GM19455 (cell line): Measurements from ENCODE around the gene CTTNBP2NL.
"Not testable (repeated sequence)": the region's sequence is repeated elsewhere in the genome, so short reads cannot be mapped to it uniquely, and the experiment has no call there.

ENCODE experiments used
- ATAC-seq: cut with Tn5 transposase; IDR thresholded peaks from one replicate; pipeline ENCODE4 v1.9.1; 2021; ENCODE audit not compliant: unreplicated experiment

CTTNBP2NL gene

DNA sequence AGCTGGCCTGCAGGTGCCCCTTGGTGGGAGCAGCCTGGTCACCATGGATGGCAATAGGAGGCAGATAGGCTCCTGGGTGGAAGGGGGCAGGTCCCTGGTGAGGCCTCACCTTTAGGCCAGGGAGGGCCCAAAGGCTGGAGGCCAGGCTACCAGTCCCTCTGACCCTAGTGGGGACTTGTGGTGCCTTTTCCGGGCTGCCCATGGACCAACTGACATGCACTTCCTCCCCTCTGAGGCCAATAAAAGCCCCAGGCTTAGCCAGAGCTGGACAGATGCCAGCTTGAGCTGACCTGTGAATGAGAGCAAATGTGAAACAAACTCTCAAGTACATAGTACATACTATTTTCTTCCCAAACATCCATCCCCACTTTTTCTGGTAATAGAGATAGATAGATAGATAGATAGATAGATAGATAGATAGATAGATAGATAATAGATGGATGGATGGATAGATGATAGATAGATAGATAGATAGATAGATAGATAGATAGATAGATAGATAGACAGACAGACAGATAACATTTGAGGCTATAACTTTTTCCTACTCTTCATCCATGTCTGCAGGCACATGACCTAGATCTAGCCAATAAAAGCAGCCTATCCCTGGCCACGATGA, 9.2 kb upstream of the CTTNBP2NL start:
- no peak for ATAC-seq

DNA sequence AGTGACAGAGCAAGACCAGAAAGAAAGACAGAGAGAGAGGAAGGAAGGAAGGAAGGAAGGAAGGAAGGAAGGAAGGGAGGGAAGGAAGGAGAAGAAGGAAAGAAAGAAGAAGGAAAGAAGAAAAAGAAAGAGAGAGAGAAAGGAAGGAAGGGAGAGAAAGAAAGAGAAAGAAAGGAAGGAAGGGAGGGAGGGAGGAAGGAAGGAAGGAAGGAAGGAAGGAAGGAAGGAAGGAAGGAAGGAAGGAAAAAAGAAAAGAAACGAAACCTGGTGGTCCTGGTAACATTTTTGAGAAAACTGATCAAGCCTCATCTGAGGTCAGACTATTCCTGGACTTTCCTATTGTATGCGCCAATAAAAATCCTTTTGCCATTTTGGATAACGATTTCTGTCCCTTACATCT, 8.2 kb upstream of the CTTNBP2NL start:
- no peak for ATAC-seq

DNA sequence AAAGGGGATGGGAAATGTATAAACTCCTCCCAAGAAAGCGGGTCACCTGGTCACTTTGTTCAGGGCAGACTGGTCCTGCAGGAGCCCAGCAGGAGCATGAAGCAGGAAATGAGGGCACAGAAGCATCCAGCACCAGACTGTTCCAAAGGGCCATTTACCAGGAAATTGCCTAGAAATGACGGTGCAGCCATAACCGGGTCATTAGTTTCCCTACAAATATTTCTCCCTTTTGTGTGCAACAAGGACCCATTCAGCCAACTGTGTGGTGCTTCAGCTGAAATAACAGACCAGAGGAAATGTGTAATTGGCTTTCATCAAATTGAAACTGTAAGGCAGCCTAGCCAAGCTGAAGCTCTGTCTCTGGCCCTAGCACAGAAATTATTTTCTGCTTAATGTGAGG, 7.6 kb upstream of the CTTNBP2NL start:
- no peak for ATAC-seq

DNA sequence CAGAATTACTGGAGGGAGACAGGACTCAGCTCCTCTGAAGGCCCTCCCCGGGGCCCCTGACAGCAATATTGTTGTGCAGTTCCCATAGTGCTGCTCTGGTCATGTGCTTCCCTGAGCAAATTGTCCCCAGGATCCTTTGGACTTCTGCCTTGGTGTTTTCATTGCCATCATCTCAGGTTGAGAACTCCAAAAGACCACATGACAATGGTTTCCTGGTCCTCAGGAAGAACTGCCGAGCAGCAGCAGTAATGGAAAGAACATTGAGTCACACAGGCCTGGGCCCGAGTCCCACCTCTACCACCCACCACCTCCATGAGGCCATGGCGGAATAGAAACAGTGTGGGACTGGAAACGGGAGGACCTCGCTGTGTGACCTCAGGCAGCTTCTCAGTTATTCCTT, 6.3 kb upstream of the CTTNBP2NL start:
- ATAC-seq = no peak

DNA sequence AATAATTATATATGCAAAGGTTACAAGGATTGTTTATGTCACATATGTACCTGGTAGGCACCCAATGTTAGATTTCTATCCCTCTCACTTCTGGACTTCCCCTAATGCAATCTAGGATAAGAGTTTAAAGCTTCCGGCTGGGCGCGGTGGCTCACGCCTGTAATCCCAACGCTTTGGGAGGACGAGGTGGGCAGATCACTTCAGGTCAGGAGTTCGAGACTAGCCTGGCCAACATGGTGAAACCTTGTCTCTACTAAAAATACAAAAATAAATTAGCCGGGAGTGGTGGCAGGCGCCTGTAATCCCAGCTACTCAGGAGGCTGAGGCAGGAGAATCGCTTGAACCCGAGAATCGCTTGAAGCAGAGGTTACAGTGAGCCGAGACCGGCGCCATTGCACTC, 5.7 kb upstream of the CTTNBP2NL start:
- ATAC-seq = not testable (repeated sequence)

DNA sequence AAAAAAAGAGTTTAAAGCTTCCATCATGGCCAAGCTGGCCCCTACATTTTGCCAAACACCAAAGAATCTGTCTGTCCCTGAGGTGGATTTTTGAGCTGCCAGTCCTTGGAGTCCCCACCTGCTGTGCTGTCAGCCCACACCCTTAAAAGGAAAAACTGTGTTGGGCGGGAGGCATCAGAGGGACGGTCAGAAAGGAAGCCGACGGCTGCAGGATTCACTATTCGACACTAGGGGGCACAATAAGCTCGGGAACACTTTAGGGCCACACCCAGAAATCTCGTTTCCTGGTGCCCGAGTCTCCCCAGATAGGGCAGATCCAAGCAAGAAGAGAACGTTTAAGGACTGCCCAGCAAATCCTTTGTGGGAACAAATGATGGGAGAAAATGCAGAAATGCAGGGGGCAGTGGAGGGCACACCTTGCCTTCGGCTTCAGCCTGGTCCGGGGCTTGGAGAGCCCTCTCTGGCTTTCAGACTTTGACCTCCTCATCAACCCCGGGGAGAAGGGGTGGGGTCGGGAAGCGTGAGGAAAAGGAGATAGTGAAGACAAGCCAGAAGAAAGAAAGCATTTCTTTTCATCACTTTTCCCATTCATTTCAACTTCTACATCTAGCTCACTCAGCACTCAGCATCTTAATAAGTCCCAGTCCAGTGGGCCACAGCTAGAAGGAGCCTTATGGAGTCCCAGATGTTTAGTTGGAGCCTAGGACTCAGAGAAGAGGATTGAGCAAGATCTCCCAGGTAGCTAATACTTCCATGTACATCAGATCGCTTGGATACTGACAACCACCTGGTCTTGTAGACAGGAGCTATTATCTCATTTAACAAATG, 5.0 kb upstream of the CTTNBP2NL start:
- peak; percentile 52 for ATAC-seq

DNA sequence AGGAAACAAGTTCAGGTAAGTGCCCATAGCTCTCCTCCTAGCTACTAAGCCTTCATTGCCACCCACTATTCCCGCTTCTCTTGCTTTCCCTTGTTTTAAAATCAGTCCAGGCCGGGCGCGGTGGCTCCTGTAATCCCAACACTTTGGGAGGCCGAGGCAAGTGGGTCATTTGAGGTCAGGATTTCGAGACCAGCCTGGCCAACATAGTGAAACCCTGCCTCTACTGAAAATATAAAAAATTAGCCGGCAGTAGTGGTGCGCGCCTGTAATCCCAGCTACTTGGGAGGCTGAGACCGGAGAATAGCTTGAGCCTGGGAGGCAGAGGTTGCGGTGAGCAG, 4.4 kb upstream of the CTTNBP2NL start:
- no peak for ATAC-seq

DNA sequence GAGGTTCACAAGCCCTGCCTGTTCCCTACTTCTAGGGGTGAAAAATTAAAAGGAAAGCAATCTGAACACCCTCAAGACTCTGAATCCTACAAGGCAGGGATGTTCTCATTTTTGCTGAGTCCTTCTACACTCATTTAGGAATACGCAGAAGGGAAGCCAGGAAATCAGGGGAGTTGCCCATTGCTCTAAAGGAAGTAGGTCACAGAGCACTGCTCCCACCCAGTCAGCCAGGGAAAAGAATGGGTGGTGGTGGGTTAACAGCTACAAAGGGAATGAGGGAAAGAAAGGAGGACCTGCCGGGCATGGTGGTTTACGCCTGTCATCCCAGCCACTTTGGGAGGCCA, 2.4 kb upstream of the CTTNBP2NL start:
- ATAC-seq = no peak

DNA sequence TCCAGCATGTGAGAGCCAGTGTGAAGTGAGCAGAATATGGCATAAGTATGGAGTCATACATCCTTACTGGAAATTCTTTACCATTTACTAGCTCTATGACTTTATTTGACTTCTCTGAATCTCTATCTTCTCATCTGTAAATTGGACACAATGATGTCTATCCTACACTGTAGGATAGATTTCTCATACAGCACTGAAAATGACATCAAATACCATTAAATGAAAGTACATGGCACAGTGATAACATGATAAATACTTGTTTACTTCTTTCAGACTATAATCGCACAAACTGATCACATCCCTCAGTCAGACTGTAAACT, 1.3 kb upstream of the CTTNBP2NL start:
- no peak for ATAC-seq

DNA sequence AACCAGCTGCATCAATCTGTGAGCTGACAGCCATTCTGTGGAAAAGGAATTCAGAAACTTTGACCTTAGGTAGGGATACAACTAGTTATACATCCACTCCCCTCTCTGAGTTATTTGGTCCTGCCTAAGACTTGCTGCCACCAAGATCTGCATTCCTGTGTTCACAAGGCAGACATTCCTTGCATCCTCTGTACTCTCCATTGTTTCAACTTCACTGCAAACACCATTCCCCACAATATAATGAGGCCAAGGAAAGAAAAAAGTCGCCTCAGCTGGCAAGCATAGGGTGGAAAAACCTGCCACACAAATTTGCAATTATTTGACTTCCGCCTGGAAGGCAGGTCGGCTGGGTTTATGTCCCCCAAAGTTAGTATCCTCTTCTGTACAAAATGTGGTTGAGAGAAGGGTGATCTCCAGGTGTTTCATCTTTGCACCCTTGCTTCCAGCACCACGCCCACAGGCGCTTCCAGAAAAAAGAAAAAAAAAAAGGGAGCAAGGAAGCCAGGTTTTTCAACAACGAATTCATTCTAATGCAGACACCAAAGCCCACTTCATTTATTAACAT, 676 bp upstream of the CTTNBP2NL start:
- ATAC-seq = no peak

DNA sequence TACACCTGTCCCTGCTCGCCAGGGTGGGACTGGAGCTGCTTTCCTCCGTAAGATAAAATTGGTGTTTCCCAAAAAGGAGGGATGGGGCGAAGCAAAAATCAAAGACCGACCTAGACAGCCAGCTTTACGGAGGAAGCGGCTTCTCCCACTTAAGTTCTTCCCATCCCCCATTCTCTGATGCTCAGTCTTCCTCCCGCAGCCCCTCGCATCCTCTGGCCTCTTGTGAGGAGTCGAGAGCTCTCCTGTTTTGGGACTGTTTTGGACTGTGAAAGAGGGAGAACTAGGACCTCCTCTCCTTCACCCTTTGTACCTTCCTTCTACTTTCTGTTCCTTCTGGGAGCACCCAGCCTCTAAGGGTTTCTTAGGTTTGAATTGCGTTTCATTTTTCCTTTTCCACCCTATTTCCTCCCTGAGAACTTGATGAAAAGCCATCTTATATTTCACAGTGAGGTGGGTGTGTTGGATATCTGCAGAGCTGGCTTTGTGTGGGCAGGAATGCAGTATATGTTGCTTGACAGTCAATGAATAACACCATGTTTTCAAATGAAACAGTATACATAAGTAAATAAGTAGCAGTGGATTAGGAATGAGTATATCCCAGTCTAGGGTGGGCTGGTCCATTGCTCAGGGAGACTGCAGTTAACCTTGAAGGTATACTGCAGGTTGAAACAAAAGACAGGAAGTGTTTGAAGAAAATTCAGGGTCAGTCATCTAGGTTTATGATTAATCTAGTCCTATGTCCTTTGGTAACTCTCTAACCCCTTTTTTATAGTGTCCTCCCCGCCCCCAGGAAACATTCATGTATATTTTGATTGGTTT, 848 bp downstream of the CTTNBP2NL start:
- ATAC-seq = no peak

DNA sequence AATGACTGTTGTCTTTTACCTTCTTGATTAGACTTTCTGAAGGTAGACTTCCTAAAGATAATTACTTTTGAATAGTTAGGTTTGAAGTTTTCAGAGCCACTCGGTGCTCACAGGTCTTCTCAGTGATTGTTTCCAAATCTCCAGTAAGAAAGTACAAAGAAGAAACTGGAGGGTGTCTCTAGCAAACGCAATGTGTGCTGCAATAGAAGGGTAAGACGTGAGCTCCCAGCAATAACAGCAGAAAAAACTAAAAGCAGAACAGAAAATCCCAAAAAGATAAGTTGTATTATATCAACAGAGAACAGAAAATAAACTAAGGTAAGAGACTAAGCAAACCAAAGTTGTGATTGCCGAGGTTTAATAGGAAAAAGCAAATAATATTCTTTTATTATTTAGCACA, 1.8 kb downstream of the CTTNBP2NL start:
- ATAC-seq = no peak

DNA sequence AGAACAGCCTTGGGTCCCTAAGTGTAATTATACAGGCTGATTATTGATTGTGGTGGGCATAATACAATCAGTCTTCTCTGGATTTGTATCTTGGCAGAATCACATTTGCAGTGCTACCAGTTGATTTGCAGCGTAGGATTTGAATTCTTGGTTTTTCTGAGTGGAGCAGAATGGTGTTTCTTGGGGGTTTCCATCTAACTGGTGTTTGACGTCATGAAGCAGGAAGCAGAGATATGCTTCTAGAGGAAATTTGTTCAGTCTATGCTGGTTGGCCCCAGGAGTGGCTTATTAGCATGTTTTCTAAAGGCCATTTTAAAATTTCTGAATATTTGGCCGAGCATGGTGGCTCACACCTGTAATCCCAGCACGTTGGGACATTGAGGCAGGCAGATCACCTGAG, 3.4 kb downstream of the CTTNBP2NL start:
- ATAC-seq = no peak

DNA sequence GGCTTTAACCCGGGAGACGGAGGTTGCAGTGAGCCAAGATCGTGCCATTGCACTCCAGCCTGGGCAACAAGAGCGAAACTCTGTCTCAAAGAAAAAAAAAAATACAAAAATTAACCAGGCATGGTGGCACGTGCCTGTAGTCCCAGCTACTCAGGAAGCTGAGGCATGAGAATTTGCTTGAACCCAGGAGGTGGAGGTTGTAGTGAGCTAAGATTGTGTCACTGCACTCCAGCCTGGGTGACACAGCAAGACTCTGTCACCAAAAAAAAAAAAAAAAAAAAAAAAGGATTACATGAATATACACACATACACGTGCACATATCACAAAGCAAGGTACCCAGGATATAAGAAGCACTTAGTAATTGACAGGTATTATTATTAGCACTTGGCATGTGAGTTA, 4.7 kb downstream of the CTTNBP2NL start:
- not testable (repeated sequence) for ATAC-seq

DNA sequence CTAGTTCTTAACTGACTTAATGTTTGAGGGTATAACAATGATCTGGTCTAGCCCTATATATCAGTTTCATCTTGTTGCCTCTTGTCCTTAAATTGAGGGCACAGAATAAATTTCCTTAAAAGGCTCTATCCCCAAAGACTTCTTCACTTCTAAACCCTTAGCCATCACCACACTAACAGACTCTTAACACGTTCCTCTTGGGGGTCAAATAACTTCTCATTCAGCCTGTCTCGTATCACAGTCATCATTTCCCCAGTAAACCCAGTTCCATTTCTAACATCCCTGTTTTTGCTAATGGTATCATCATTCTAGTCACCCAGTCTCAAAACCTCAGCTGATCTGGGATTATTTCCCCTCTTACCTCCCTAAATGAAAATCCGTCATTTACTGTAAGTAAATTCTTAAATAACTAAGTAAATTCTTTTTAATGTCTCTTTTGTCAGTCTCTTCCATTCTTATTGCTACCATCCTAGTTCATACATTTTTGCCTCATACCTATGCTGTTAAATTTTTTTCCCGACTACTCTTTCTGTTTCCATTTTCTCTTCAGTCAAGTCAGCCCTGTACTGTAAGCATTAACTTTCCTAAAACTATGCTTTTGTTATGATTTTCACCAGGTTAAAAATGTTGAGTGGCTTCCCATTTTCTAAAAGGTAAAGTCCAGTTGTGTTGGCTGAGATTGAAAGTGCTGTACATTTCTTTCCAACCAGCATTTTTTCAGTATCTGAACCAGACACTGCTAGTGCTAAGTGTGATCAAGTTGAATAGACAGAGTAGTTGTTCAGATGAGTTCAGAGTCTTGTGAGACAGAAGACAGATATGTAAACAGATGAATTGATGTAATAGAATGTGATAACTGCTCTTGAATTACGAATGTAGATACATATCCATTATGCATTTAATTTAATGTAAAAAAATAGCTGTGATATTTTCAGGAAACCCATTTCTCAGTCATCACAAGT, 6.9 kb downstream of the CTTNBP2NL start:
- no peak for ATAC-seq

DNA sequence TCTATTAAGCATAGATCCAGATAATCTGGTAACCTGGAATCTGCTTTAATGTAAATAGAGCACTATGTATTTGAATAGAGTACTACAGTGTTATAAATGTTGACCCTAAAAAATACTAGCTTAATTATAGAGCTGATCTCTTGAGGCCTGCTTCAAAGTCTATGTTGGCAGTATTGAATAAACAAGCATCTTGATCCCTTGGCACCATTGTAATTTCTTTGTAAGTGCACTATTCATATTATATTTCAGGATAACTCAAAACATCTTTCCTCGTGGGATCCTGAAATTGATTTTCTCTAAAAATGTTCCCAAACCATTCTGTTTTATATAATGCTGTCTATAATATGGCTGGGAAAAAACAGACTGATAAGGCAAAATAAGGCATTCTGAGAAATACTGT, 10.8 kb downstream of the CTTNBP2NL start:
- no peak for ATAC-seq

DNA sequence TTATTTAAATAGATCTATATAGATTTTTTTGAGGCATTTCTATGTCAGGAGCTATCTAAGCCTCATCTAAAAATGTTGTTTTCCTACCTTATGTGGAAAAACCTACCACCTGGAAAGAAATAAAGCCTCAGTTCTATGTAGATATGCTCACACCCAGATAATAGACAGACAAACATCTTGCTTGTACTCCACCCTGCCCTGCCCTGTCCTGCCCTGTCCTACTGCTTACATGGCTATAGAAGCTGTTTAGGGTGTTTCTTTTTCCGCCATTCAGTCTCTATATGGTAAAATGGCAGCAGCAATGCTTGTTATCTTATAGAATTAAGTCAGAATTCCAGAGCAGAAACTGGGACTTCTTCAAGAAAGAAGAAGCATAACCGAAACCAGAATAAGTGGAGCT, 13.4 kb downstream of the CTTNBP2NL start:
- no peak for ATAC-seq

DNA sequence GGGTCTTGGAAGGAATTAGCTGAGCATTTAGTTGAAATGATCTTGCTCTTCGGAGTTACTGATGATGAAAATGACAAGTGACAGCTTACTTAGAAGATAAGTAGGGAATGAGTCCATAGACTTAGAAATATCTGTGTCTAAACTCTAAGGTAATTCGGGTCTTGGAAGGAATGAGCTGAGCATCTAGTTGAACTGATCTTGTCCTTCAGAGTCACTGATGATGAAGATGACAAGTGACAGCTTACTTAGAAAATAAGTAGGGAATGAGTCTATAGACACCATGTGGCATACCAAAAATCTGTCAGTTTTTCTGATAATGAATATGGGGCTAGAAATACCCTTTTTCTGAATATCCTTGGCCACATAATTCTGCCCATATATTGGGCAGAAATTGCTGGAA, 14.7 kb downstream of the CTTNBP2NL start:
- no peak for ATAC-seq

DNA sequence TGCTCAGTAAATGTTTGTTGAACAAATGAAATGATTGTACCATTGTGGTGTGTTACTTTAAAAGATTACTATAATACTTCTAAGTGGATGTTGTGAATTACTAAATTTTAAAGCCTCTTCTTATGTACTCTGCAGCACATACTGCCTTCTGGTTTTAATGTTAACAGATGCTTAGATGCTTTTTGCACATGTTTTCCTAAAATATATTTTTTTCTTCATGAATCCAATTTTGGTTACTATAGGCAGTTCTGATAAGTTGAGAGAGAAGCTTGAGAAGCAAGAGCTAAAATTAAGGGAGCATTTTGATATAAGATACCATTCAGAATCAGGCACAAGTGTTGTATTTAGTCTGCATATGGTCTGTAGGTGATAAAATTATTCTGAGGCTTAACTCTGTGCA, 21.3 kb downstream of the CTTNBP2NL start:
- no peak for ATAC-seq

DNA sequence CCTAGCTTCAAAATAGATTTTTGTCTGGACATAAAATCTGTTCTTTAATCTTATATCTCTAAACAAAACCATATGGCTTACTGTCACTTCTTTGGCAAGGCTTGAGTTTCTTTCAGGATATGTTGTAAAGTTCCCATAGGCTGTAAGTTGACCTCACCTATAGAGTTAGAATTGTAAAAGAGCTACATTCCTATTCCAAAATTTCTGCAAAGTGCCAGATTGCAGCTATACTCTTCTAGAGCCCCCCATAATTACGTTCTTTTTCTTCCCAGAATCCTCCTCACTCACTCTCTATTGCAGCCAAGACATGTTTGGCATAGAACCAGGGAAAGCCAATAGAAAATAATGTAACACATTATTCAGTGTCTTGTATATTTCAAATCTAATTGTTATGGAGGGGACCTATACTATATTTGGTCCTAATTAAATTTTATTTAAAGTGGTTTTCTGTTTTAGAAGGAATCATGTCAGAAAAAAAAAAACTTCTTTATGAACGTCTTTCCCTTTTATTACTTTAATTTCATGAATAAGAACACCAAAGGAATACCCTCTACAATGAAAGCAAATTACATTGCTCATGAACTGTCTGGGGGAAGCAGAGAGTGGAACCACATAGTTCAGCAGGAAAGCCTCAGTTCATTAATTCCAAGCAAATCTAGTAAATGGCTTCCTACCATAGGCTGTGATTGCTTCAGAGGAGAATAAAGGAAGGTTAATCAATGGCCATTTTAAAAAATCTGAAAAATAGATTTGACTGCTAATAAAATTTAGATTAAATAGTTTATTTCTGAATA, 22.3 kb downstream of the CTTNBP2NL start:
- no peak for ATAC-seq
